Fibroblast of villous mesenchyme (primary cell): ENCODE measurements around the gene SLC25A30. TPM values are rescaled to one million over a fixed set of nuclear protein-coding genes. Genes with fewer than 3 reads are reported as not detected.

Experiments used
- DNase-seq: peaks from one replicate; pipeline ENCODE4 v3.0.0-alpha.2; 2010; ENCODE audit warnings: low read depth
- H3K4me3 ChIP-seq: 2 replicates; pipeline ENCODE4 v1.5.1; 2011; ENCODE audit warnings: low read depth, mild to moderate bottlenecking, low read length
- CTCF ChIP-seq: IDR thresholded peaks from 2 replicates; pipeline ENCODE4 v1.5.1; 2012; ENCODE audit warnings: low read depth, mild to moderate bottlenecking, low read length; ENCODE audit not compliant: insufficient read depth
- total RNA-seq: library from RNA; depleted of rRNA; stranded (reverse); fragments of >200 nt; gene quantifications from 2 replicates; pipeline ENCODE4 v1.2.3, GENCODE V29; 2012

The SLC25A30 gene
- total RNA-seq, 1 donor: 24.2 TPM

- TF ChIP-seq CTCF: no peak
- H3K4me3 ChIP-seq: no peak overlapping the region
- DNase-seq: no peak
These were observed 33.1 kb upstream of the SLC25A30 start for GRCh38 chr13:45451282-45451681.

DNA sequence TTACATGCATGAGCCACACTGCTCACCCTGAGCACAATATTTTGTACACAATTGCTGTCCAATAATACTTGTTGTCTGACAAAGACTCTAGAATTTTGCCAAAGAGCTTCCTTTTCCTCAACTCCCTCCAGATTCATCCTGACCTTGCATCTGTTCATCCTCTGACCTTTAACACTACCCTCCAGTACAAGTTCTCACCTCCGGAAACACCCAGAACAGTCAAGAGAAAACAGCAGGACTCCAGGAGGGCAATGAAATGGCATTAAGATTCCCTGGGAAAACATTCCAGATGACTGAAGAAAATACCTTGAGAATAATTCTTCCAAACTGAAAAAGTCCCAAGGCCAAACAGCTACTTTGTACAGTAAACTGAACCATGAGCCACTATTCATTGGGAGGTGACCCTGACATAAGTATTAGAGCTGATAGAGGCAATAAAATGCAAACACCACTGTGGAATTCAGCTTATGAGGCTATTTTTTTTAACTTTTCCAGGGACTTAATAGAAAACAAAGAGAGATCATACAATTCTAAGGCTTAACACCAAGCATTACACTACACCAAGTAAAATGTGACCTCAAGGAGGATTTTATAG lies 30.9 kb upstream of the SLC25A30 start:
- no peak overlapping the region for H3K4me3 ChIP-seq
- DNase-seq: no peak
- TF ChIP-seq CTCF: no peak

DNA sequence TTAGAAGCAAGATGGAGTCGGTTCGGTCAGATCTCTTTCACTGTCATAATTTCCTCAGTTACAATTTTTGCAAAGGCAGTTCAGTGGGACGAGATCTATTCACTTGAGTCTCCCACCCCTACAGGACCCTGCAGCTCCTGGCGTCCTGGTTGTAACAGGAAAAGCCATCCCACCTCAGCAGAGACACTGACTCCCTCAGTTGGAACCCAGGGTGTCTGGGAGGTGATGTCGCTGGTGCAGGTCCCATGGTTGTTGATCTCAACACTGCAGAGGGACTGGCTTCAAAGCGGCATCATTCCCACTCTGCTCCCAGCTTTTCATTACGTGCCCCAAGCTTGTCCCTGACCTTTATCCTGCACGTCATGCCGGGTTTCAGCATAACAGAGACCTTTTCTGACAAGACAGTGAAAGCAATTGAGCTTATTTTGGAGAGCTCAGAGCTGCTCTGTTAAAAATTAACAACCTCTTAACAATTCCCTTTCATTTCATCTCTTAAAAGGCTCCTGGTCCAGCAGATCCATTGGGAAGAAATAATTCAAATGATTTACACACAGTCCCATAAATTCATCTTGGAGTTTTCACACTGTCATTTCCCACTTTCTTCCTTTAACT lies 29.0 kb upstream of the SLC25A30 start:
- no peak for DNase-seq
- TF ChIP-seq CTCF: no peak

GRCh38 chr13:45446181-45446580 lies 28.0 kb upstream of the SLC25A30 start:
- no peak overlapping the region for H3K4me3 ChIP-seq
- DNase-seq: peak; percentile 58
- TF ChIP-seq CTCF: no peak

More for the DNA sequence above, 29.0 kb upstream of the SLC25A30 start:
- no peak overlapping the region for H3K4me3 ChIP-seq

DNA sequence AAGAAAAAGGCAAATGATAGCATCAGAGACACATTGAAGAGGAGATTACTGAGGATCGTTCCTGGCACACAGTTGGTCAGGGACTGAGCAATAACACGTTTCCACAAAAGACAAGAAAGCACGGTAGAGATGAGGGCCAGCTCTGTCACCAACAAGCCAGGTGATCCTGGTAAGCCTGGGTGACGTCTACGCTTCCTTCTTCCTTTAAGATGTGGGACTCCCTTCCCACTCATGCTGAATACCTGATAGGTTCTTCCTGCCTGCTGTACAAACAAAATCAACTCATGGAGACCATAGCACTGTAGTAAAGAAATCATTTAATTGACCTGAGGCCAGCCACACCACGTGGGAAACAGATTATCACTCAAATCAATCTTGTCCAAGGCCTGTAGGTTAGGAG lies 26.9 kb upstream of the SLC25A30 start:
- no peak for DNase-seq

DNA sequence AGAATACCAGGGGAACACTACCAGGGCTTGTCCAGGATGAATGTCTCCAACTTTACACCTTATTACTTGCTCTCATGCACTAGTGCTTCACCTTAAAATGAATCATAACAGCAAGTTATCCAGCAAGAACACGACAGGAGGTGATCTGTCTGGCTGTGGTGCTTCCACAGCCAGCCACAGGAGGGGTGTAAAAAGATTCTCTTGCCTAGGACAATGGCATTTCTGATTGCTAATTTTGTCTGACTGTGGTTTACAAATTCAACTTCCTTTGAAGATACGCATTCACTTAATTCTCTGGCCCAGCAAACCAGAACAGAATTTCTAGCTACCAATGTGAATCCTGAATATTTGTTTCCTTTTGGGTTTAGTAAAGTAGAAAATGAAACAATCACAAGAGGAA lies 23.5 kb upstream of the SLC25A30 start:
- peak; percentile 39 for TF ChIP-seq CTCF
- no peak overlapping the region for H3K4me3 ChIP-seq
- DNase-seq: peak; percentile 20

More for the DNA sequence above, 26.9 kb upstream of the SLC25A30 start:
- no peak for TF ChIP-seq CTCF
- H3K4me3 ChIP-seq: no peak overlapping the region
